ENCODE measurements around the gene SMKR1.
"Not testable (repeated sequence)": the region's sequence is repeated elsewhere in the genome, so short reads cannot be mapped to it uniquely, and the experiment has no call there.

SMKR1 gene

DNA sequence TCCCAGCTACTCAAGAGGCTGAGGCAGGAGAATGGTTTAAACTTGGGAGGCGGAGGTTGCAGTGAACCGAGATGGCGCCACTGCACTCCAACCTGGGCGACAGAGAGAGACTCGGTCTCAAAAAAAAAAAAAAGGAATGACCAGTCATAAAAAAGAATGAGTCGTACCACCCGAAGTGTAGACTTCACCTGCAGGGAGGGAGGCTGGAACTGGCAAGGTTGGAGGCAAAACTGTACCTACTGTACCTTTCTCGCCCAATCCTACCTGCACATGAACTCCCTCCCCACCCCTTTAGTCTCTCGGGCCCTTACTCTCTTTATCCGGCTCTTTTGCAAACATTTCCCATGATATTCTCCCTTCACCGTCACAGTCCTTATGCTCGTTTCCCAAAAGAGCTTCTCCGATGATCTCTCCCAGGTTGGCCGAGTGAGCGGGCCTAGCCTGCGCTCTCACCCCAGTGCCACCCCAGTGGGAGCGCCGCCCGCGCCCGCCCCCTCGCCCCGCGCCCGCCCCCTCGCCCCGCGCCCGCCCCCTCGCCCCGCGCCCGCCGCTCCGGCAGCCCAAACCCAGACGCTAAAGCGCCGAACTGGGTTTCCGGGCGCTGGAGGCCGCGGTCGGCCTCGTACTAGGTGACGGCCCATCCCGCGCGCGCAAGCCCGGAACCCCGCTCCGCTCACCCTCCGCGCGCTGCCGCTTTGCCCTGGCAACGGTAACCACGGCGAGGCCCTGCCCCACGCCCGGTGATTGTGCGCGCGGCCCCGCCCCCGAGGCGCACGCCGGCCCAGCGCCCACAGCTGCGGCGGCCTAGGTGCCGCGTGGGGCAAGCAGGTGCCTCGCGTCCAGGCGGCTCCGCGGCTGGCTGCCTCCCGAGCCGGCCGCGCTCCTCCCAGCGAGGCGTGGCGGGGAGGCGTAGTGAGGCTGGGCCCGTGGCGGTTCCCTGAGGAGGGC, at the start of gene SMKR1:
Gene SMKR1 (plus strand): TSS at position 772 of the 948 bp plus-strand sequence. CDS start 294 bp downstream, outside the sequence.
- peak; percentile 44 for DNase-seq

DNA sequence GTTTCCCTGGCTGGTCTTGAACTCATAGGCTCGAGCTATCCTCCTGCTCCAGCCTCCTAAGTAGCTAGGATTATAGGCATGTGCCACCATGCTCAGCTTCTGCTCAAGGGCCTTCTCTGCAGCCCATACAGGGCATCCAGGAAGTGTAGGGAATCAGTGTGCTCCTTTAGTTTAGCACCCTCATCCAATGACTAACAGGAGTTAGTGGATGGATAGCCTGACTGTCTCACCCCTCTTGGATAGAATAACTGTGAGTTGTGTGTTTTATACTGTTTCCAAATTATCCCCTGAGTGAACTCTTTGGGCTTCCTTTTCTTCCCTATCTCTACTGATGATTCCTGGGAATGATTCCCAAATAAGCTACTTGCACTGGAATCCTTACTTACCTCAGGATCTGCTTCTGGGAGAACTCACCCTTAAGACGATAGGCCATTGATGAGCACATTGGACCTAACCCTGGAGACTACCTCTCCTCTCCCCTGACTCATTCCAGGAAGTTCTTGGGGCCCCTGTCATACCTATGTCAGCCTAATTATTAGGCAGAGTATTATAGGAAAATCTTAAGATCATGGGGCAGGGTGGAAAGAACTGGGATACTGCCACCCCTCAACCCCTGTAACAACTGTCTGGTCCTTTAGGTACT, 49.6 kb upstream of the SMKR1 start:
- no peak for DNase-seq

DNA sequence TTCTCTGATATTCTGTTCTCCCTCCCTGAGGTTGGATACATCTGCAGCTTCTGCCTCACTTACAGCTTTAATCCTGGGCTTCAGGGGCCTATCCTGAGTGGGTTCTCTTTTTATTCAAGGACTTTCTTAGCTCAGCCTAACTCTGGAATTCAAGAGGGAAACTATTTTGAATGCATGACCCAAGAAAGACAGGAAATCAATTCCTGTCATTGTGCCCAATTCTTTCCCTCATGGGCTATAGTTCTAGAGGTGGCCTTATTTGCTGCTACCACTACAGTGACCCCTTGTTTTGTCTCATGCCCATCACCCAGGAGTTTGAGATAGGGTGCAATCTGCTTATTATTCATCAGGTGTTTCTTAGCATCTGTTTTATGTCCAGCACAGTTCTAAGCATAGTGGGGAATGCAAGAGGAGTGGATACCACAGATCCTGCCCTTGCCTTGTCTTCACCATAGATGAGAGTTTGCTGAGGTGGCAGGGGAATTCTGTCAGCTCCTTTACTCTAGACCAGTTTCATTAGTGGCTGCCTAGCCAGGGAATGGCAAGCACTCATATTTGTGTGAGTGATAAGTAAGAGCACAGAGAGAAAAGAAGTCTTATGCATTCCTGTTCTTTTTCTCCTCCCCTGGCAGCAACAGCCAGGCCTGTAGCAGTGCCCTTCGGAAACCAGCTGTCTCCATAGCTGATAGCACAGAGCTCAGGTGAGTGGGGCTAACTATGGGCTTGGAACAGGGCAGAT, 48.7 kb upstream of the SMKR1 start:
- no peak for DNase-seq

DNA sequence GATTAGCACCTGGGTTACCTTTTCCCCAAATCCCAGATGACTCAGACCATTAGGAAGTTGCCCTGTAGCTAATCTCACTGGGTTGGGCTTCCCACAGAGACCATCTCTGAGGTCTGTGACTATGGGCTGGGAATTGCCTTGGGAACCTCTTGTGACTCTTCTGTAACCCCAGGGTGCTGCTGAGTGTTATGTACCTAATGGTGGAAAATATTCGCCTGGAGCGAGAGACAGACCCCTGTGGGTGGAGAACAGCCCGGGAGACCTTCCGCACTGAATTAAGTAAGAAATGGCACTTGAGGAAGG, 48.1 kb upstream of the SMKR1 start:
- no peak for DNase-seq

DNA sequence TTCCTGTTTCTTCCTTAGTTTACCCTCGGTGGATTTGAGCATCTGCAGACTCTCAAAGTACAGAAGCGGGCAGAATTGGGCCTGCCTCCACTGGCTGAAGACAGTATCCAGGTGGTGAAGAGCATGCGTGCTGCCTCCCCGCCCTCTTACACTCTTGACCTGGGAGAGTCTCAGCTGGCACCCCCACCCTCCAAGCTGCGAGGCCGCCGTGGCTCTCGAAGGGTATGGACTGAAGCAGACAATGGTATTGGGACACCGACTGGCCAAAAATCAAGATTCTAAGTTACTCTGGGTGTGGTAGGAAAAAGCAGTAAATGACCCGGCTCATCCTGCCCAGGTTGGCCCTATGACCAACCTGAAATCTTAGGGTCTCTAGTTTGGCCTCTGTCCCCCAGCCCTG, 45.9 kb upstream of the SMKR1 start:
- DNase-seq = no peak

DNA sequence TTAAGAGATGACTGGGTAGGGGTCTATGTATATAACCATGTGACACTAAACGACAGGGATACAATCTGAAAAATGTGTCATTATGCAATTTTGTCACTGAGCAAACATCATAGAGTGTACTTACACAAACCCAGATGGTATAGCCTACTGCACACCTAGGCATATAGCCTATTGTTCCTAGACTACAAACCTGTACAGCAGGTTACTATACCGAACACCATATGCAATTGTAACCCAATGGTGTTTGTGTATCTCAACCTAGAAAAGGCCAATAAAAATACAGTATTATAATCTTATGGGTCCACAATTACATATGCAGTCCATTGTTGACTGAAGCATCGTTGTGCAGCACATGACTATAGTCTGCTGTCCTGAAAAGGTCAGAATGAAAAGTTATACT, 45.2 kb upstream of the SMKR1 start:
- DNase-seq = no peak

DNA sequence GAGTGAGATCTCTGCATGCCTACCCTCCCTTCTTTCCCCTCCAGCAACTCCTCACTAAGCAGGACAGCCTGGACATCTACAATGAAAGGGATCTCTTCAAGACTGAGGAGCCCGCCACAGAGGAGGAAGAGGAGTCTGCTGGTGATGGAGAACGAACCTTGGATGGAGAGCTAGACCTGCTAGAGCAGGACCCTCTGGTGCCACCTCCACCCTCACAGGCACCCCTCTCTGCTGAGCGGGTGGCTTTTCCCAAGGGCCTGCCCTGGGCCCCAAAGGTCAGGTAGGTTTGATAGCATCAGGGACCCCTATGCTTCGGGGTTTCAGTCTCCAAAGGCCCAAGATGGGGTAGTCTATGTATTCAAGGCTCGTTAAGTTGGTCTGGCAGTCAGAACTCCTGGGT, 44.2 kb upstream of the SMKR1 start:
- no peak for DNase-seq

DNA sequence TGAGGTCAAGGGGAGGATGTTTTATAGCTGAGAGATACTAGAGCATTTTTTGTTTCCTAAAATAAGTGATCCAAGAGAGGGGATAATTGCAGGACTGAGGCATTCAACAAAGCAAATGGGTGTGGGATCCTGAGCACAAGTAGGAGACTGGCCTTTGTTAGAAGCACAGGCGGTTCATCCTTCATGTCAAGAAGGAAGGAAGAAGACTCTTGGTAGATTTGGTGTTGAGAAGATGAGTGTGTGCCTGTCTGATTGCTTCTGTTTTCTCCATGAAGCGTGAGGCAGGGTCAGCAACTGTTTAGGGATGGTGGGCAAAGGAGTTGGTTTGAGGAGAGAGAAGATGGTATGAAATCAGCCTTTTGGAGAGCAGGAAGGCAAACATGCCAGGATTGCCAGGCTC, 40.5 kb upstream of the SMKR1 start:
- no peak for DNase-seq

DNA sequence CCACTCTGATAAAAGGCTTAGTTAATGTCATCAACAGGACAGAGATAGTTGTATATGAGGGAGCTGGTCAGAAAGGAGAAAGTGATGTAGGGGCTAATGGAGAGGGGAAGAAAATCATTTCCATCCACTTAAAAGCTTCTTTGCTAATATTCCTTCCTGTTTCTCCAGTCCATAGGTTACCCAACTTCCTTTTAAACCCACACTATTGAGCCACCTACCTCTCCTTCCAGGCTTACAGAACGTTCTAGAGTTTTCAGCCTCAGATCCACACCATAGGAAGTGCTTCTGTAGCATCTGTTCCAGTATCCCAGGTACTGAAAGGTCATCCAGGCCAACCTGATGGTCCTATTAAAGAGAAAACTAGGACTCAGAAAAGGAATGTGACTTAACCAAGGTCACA, 39.9 kb upstream of the SMKR1 start:
- no peak for DNase-seq

DNA sequence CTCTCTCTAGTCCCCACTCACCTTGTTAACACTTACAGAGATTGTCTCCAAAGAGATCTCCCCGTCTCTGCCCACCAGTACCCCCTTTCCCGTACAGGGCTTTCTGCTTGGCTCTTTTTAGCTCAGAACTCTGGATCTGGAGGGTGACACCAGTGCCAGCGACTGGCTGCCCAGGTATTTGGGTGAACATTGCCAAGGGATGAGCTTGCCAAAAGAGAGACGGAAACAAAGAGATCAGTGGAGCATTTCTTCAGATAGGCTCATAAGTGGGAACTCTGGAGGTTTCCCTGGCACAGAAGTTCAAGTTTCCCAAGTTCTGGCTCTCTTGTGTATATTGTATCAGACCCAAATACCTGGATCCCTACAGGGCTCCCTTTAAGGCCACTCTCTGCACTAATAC, 38.1 kb upstream of the SMKR1 start:
- DNase-seq = no peak

DNA sequence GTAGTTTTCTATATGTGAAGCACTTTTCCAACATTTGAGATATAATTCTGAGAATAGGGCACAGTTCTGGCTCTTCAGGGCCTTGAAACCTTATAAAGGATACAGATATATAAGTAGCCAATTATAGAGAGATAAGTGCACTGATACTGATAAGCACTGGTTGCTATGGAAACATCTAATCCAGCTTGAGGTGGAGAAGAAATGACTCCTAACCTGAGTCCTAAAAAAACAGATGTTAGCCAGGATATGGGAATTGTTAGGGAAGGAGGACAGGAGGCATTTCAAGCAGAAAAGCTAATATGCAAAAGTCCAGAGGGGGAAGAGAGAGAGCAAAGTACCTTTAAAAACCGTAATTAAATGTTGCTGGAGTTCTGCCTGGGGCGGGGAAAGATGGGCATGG, 37.3 kb upstream of the SMKR1 start:
- DNase-seq = no peak

DNA sequence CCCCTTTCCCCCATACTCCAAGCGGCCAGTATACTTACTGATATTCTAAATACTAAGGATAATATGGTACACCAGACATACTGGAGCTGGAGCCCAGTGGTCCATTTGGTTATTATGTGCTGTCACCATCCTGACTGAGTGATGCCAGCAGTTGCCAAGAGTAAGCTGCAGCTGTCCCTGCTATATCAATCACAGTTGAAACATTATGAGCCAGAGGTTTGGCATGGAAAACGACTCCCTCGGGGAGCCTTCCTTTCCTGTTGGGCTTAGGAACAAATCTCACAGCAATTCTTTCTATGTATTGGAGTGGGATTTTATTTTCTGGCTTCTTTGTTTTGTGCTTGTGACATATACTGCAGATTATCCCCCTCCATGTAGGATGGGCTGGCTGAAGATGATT, 35.5 kb upstream of the SMKR1 start:
- no peak for DNase-seq

DNA sequence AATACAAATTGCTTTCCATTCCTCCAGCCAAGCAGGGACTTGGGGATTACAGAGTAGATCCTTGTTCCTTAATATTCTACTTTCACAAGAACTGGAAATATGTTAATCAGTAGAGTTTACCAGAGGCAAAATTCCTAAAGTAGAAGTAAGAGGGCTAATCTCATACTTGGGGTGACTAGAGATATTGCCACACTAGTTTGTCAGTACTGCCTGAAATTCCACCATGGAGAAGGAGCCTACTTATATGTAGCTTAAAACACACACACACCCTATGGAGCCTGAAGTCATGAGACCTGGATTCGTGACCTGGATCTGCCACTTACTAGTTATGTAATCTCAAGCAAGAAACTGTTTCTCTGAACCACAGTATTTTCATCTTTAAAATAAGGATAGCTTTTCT, 34.2 kb upstream of the SMKR1 start:
- no peak for DNase-seq

DNA sequence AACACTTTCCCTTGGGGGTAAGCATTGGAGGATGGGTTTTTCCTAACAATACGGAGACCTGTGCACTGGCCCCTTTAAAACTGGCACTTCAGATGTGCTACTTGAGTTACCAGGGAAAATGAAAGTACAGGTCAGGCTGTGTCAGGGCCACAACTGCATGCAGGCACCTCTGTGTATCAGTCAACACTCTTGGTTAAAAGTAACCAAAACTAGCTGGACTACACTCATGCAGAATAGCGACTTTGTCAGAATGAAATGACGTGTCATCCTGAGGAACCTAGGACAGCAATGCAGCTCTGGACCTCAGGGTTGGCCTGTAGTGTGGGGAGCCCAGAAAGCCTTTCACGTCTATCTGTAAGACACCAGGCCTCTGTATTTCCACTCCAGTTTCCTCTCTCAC, 33.8 kb upstream of the SMKR1 start:
- no peak for DNase-seq

DNA sequence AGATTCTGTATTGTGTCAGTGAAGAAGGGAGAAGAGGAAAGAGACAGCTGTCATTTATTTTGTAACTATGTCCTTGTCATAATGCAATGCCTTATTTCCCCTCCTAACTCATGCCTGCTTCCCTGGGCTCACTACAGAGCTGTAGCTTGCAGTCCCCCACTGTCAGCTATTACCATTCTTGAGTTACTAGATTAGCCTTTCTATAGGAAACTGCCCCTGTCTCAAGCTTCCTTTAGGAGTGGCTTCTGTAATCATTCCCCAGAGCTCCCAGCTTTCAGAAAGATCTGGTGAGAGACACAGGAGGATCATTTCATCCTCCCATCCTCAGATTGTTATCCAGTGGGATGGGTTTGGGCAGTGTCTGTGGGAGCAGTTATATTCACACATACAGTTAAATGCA, 32.4 kb upstream of the SMKR1 start:
- no peak for DNase-seq

DNA sequence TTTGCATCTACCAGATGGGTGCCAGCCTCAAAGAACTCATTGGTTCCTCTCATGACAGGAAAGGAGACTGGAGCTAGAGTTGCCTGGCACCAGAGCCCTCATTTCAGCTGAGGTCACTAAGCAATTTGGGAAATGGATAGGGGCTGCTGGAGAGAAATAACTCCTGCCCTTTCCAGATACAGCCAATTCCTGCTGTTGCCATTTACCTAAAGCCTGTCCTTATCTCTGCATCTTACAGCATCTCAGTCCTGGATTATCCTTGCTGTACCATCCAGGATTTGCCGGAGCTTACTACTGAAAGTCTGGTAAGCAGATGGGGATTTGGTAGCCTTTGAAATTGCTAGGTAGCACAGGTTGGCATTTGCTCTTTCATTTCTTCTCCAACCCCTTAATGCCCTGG, 31.9 kb upstream of the SMKR1 start:
- DNase-seq = no peak

DNA sequence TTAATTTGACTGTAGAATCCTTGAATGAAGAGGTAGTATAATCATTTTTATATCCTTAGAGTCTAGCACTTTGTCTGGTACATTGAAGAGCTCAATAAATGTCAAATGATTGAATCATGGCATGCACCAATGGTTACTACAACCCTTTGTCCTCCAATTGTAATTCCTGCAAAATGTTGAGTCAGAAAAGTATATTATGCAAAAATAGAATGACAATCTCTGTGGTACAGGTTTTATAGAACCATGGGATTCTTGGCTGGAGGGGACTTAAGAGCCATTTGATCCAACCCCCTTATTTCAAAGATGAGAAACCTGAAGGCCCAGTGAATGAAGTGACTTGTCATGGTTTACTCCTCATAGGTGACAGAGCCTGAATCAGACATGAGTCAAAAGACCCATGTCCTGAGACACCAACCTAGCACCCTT, 30.9 kb upstream of the SMKR1 start:
- DNase-seq = peak; percentile 24

DNA sequence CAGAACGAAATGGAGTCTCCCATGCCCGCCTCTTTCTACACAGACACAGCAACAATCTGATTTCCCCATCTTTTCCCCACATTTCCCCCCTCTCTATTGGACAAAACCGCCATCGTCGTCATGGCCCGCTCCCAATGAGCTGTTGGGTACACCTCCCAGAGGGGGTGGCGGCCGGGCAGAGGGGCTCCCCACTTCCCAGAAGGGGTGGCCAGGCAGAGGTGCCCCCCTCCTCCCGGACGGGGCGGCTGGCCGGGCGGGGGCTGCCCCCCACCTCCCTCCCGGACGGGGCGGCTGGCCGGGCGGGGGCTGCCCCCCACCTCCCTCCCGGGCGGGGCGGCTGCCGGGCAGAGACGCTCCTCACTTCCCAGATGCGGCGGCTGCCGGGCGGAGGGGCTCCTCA, 26.4 kb upstream of the SMKR1 start:
- not testable (repeated sequence) for DNase-seq

DNA sequence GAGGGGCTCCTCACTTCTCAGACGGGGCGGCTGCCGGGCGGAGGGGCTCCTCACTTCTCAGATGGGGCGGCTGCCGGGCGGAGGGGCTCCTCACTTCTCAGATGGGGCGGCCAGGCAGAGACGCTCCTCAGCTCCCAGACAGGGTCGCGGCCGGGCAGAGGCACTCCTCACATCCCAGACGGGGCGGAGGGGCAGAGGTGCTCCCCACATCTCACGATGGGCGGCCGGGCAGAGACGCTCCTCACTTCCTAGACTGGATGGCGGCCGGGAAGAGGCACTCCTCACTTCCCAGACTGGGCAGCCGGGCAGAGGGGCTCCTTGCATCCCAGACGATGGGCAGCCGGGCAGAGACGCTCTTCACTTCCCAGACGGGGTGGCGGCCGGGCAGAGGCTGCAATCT, 25.9 kb upstream of the SMKR1 start:
- not testable (repeated sequence) for DNase-seq

DNA sequence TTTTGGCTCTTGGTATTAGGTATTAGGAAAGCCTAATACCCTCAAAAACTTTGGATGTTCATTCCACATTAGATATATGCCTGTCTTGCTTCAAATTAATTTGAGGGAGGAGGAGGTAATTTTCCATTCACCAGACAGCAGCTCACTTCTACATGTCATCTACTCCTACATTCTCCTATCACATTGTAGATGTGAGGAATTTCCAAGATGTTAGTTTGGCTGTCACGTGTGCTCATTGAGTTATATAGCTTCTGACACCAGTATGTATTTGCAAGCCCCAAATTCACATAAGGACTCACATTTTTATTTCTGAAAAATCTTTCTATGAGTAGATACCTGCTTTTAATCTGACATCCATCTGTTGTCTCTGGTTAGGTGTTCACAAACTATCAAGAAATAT, 22.5 kb upstream of the SMKR1 start:
- DNase-seq = no peak

DNA sequence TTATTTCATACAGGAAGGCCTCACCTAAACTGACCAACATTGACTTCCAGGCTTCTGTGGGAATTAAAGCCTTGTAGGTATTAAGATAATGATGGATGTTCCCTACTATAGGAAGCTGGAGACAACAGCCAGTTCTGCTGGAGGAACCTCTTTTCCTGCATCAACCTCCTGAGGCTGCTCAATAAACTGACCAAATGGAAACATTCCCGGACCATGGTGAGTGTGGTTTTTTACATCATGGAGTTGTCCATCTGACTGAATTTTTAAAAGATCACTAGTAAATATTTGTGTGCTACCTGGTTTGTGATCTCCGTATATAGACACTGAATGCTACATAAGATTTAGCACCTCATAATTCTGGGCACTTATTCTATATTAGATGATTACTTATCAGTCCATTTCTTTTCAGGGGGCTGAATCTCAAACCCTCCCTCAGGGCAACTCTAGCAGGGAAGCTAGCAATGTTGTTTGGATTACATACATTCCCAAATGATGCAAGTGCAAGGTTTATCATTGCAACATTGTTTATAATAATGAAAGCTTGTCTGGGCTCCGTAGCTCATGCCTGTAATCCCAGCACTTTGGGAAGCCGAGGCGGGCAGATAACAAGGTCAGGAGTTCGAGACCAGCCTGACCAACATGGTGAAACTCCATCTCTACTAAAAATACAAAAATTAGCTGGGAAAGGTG, 21.5 kb upstream of the SMKR1 start:
- no peak for DNase-seq

DNA sequence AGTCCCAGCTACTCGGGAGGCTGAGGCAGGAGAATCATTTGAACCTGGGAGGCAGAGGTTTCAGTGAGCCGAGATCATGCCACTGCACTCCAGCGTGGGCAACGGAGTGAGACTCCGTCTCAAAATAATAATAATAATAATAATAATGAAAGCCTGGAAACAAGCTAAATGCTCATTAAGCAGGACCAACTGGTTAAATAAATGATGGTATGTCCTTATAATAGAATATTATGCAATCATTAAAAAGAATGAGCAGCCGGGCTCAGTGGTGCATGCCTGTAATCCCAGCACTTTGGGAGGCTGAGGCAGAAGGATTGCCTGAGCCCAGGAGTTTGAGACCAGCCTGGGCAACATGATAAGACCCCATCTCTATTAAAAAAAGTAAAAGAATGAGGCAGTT, 21.0 kb upstream of the SMKR1 start:
- DNase-seq = not testable (repeated sequence)

DNA sequence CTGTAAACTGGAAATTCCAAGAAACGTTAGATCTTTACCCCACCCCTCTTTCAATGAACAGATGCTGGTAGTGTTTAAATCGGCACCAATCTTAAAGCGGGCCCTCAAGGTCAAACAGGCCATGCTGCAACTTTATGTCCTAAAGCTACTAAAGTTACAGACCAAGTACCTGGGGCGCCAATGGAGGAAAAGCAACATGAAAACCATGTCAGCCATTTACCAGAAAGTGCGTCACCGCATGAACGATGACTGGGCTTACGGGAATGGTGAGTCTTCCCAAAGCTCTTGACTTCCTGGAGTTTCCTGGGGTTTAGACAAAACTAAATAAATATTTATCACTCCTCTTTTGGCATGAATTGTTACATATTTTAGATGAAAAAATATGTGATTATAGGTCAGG, 19.6 kb upstream of the SMKR1 start:
- no peak for DNase-seq

Measured in kidney glomerular epithelial cell (primary cell).